H1 (cell line): ENCODE data around the gene SH3BGRL3. TPM values are rescaled to one million over a fixed set of nuclear protein-coding genes. Genes with fewer than 3 reads are reported as not detected.
A peak's percentile ranks its signal among the peaks of the same experiment; 100 is the strongest.

Experiments used
- CTCF ChIA-PET: fragments of 300-600 bp; sonication (Branson Sonifier 250); formaldehyde crosslinking; loops from one replicate; lab custom pipeline; 2021; ENCODE audit not compliant: partially characterized antibody; lab: Charles Lee
- POLR2A ChIA-PET: fragments of 300-600 bp; sonication (Branson Sonifier 250); formaldehyde crosslinking; loops from one replicate; lab custom pipeline; 2021; ENCODE audit warnings: inconsistent platforms; ENCODE audit not compliant: partially characterized antibody; lab: Charles Lee
- DNase-seq, 2 experiments: peaks; one replicate each; pipeline versions ENCODE4 v3.0.0 to v3.0.0-alpha.2; 2010 to 2022; ENCODE audit warnings: low spot score in 2 of 2, low read depth in 1 of 2, mixed read lengths in 1 of 2
- FAIRE-seq: peaks from 2 replicates; lab custom pipeline; 2011; peaks lifted over from hg19 to GRCh38; lab: Jason Lieb, UNC
- H2AFZ ChIP-seq: 2 replicates; pipeline ENCODE4 v1.8.1; 2012; ENCODE audit warnings: low read length, inconsistent platforms
- H2AK5ac ChIP-seq: 2 replicates; pipeline ENCODE4 v1.6.1; 2013; ENCODE audit warnings: low read depth, low read length
- H2BK120ac ChIP-seq: replicated peaks from 2 replicates; pipeline ENCODE3; 2013; ENCODE audit warnings: low read depth, low read length, inconsistent platforms
- H2BK12ac ChIP-seq: 2 replicates; pipeline ENCODE4 v1.6.1; 2013; ENCODE audit warnings: low read depth, low read length
- H2BK15ac ChIP-seq: 2 replicates; pipeline ENCODE4 v1.6.1; 2013; ENCODE audit warnings: low read length
- H2BK20ac ChIP-seq: 2 replicates; pipeline ENCODE4 v1.6.1; 2013; ENCODE audit warnings: low read length
- H2BK5ac ChIP-seq: 2 replicates; pipeline ENCODE4 v1.6.1; 2013; ENCODE audit warnings: low read depth, low read length
- H3K14ac ChIP-seq: 2 replicates; pipeline ENCODE4 v1.6.1; 2013; ENCODE audit warnings: inconsistent platforms; ENCODE audit not compliant: insufficient read length
- H3K18ac ChIP-seq: 2 replicates; pipeline ENCODE4 v1.6.1; 2013; ENCODE audit warnings: low read length; ENCODE audit errors: extremely low read depth
- H3K23ac ChIP-seq: 2 replicates; pipeline ENCODE4 v1.6.1; 2013; ENCODE audit warnings: inconsistent platforms; ENCODE audit not compliant: insufficient read length
- H3K23me2 ChIP-seq: 2 replicates; pipeline ENCODE4 v1.6.1; 2013; ENCODE audit warnings: low read depth, low read length
- H3K27ac ChIP-seq: 2 replicates; pipeline ENCODE4 v1.6.1; 2011; ENCODE audit warnings: low read depth, low read length, inconsistent platforms
- H3K27me3 ChIP-seq, 4 experiments: replicated peaks in 1 of 4; 1 replicate in 1 of 4; 2 replicates in 3 of 4; pipeline versions ENCODE4 v1.6.1 to v1.8.1; 2011 to 2013; ENCODE audit warnings: low read length in 3 of 4, mild to moderate bottlenecking in 3 of 4, inconsistent platforms in 2 of 4, mixed read lengths in 2 of 4, moderate library complexity in 1 of 4; ENCODE audit not compliant: control insufficient read depth in 3 of 4, insufficient read depth in 3 of 4; ENCODE audit errors: extremely low read depth in 1 of 4
- H3K36me3 ChIP-seq, 4 experiments: 2 replicates each; pipeline versions ENCODE4 v1.6.1 to v1.8.1; 2011 to 2013; ENCODE audit warnings: mild to moderate bottlenecking in 4 of 4, low read length in 3 of 4, moderate library complexity in 2 of 4, control low read depth in 1 of 4, inconsistent platforms in 1 of 4; ENCODE audit not compliant: insufficient read depth in 4 of 4, control insufficient read depth in 2 of 4
- H3K4ac ChIP-seq: replicated peaks from 2 replicates; pipeline ENCODE3; 2013; ENCODE audit warnings: low read length, low read depth, mixed read lengths, inconsistent platforms; ENCODE audit not compliant: insufficient read length
- H3K4me1 ChIP-seq, 4 experiments: replicated peaks in 1 of 4; 1 replicate in 1 of 4; 2 replicates in 3 of 4; pipeline versions ENCODE4 v1.6.1 to v1.8.1; 2011 to 2013; ENCODE audit warnings: low read length in 3 of 4, inconsistent platforms in 2 of 4, mixed read lengths in 1 of 4; ENCODE audit not compliant: insufficient read depth in 4 of 4, control insufficient read depth in 3 of 4
- H3K4me2 ChIP-seq, 2 experiments: 2 replicates each; pipeline versions ENCODE4 v1.6.1 to v1.8.1; 2011 to 2013; ENCODE audit warnings: low read depth in 2 of 2, low read length in 2 of 2, control low read depth in 1 of 2, inconsistent platforms in 1 of 2, mild to moderate bottlenecking in 1 of 2; ENCODE audit not compliant: insufficient read depth in 1 of 2
- H3K4me3 ChIP-seq, 4 experiments: fragments of 200-600, 300-600 bp in 1 of 4; sonication (generic), shearing (Covaris generic), sonication (Bioruptor Twin) in 1 of 4; 2 replicates each; pipeline versions ENCODE4 v1.5.1 to v1.8.1; 2011 to 2016; ENCODE audit warnings: low read length in 4 of 4, low read depth in 3 of 4, control low read depth in 2 of 4, inconsistent platforms in 2 of 4, mild to moderate bottlenecking in 2 of 4, mixed read lengths in 1 of 4, moderate library complexity in 1 of 4; ENCODE audit not compliant: insufficient read depth in 2 of 4; ENCODE audit errors: extremely low read depth in 1 of 4
- H3K56ac ChIP-seq: replicated peaks from 2 replicates; pipeline ENCODE3; 2013; ENCODE audit warnings: low read depth, mild to moderate bottlenecking, mixed read lengths, low read length, inconsistent platforms; ENCODE audit not compliant: insufficient read length
- H3K79me1 ChIP-seq: 2 replicates; pipeline ENCODE4 v1.6.1; 2013; ENCODE audit warnings: low read depth, low read length, control low read depth
- H3K79me2 ChIP-seq, 2 experiments: 2 replicates each; pipeline versions ENCODE4 v1.6.1 to v1.8.1; 2012 to 2013; ENCODE audit warnings: low read length in 2 of 2, mild to moderate bottlenecking in 2 of 2, inconsistent platforms in 1 of 2; ENCODE audit not compliant: insufficient read depth in 2 of 2, control insufficient read depth in 1 of 2
- H3K9ac ChIP-seq, 4 experiments: replicated peaks in 1 of 4; 1 replicate in 1 of 4; 2 replicates in 3 of 4; pipeline versions ENCODE4 v1.6.1 to v1.8.1; 2011 to 2013; ENCODE audit warnings: low read depth in 3 of 4, low read length in 3 of 4, control low read depth in 2 of 4, mild to moderate bottlenecking in 2 of 4, moderate library complexity in 2 of 4, inconsistent platforms in 1 of 4; ENCODE audit errors: extremely low read depth in 1 of 4
- H3K9me3 ChIP-seq, 2 experiments: 2 replicates each; pipeline versions ENCODE4 v1.6.1 to v1.8.1; 2012 to 2013; ENCODE audit warnings: mild to moderate bottlenecking in 2 of 2, moderate library complexity in 2 of 2, control low read depth in 1 of 2, inconsistent platforms in 1 of 2, low read depth in 1 of 2, low read length in 1 of 2, mixed read lengths in 1 of 2; ENCODE audit not compliant: insufficient read depth in 2 of 2
- H4K20me1 ChIP-seq, 2 experiments: replicated peaks in 1 of 2; 2 replicates each; pipeline versions ENCODE3 to v1.8.1; 2011 to 2013; ENCODE audit warnings: inconsistent platforms in 2 of 2, low read length in 2 of 2, mild to moderate bottlenecking in 1 of 2; ENCODE audit not compliant: insufficient read depth in 2 of 2, control insufficient read depth in 1 of 2
- H4K5ac ChIP-seq: 2 replicates; pipeline ENCODE4 v1.6.1; 2013; ENCODE audit warnings: low read length, low read depth, mixed read lengths, inconsistent platforms; ENCODE audit not compliant: insufficient read length
- H4K8ac ChIP-seq: 2 replicates; pipeline ENCODE4 v1.8.0; 2013; ENCODE audit warnings: mild to moderate bottlenecking, moderate library complexity, low read length, inconsistent platforms; ENCODE audit not compliant: insufficient read depth; ENCODE audit errors: extremely low read depth
- H4K91ac ChIP-seq: replicated peaks from 2 replicates; pipeline ENCODE3; 2013; ENCODE audit warnings: low read length, mixed read lengths, inconsistent platforms; ENCODE audit not compliant: insufficient read length
- CTCF ChIP-seq, 3 experiments: IDR thresholded peaks; 1 replicate in 2 of 3; 2 replicates in 1 of 3; pipeline versions ENCODE4 v1.5.1 to v1.6.1; 2011; ENCODE audit warnings: low read length in 3 of 3, mild to moderate bottlenecking in 3 of 3, inconsistent platforms in 2 of 3, low read depth in 1 of 3, moderate library complexity in 1 of 3; ENCODE audit not compliant: insufficient read depth in 1 of 3; ENCODE audit errors: control extremely low read depth in 1 of 3
- WGBS, 2 experiments: shearing (Covaris generic) in 1 of 2; methylation state at CpG; one replicate each; pipeline versions ENCODE4 v1.1.6 to v1.1.7; 2013 to 2015; ENCODE audit warnings: low lambda C conversion rate in 2 of 2, mixed read lengths in 2 of 2, inconsistent platforms in 1 of 2, low coverage in 1 of 2, missing lambda C conversion rate in 1 of 2; ENCODE audit not compliant: insufficient replicate concordance in 2 of 2, insufficient coverage in 1 of 2, insufficient read length in 1 of 2; ENCODE audit errors: extremely low coverage in 1 of 2, missing lambda C conversion rate in 1 of 2; 5-methylcytosine and 5-hydroxymethylcytosine counted together
- polyA plus RNA-seq, 7 experiments: library from polyadenylated mRNA; depleted of rRNA in 3 of 7; stranded (reverse) in 5 of 7; unstranded in 2 of 7; fragments of >200 nt in 5 of 7; fragments of 200-250 nt in 2 of 7; gene quantifications; 1 replicate in 5 of 7; 2 replicates in 1 of 7; 4 replicates in 1 of 7; pipeline versions ENCODE4 v1.2.1 to v1.2.3, GENCODE V29; 2011 to 2013; ENCODE audit warnings: missing spikeins in 2 of 7, mixed read lengths in 2 of 7
- total RNA-seq: library from RNA; stranded (reverse); fragmentation: NEBNext Ultra II Directional; extraction: Animal tissue kit (Norgen Biotek cat#: 25700); gene quantifications from 2 replicates; pipeline ENCODE4 v1.2.1, GENCODE V29; 2021

Gene SH3BGRL3
- total and polyA plus RNA-seq, 2 of the 8 experiments (the other 6 are each of a cell fraction or from before 2014, with no cell fraction given), result 77.8 to 107 TPM

GRCh38 chr1:26291939-26292338, 12.1 kb downstream of the SH3BGRL3 start:
- no peak overlapping the region for H3K56ac ChIP-seq
- no peak overlapping the region for H2BK120ac ChIP-seq
- no peaks in the 10 kb centered on the region for H3K79me1 ChIP-seq
- no peaks in the 10 kb centered on the region for H3K27me3 ChIP-seq
- no peak overlapping the region for H4K91ac ChIP-seq
- H3K9ac ChIP-seq, result no peak overlapping the region
- ChIA-PET CTCF (interaction anchor here (1.3 to 57.0 kb wide), 5 partner anchors 1 to 125 kb away, joined by 3 to 1530 read pairs (median 297); partner anchors contain the start of genes CD52, SH3BGRL3 and UBXN11), POLR2A (interaction anchor here (1.0 to 2.1 kb wide), 5 partner anchors 8 to 121 kb away, joined by 3 to 9 read pairs (median 5); partner anchors contain the start of gene CD52)
- no peak overlapping the region for H2AFZ ChIP-seq
- no peak overlapping the region for H3K27ac ChIP-seq
- WGBS, 2 experiments, result 97% methylated on average over 4 of the region's 4 CpGs; no CpG with 5 or more reads in 1 of the 2 experiments
- H2BK12ac ChIP-seq, result peak overlapping the region; percentile 80; the same call in 1 of the 2 replicates
- no peak overlapping the region for H3K18ac ChIP-seq
- no peaks in the 10 kb centered on the region for H3K9me3 ChIP-seq
- no peak overlapping the region for H3K4ac ChIP-seq
- H3K79me2 ChIP-seq, result no peaks in the 10 kb centered on the region
- no peak overlapping the region for H2BK15ac ChIP-seq
- no peak overlapping the region for H2AK5ac ChIP-seq
- H3K4me3 ChIP-seq, result no peak overlapping the region
- H2BK5ac ChIP-seq, result no peak overlapping the region
- no peak overlapping the region for H3K23ac ChIP-seq
- no peak for FAIRE-seq
- no peak overlapping the region for H4K5ac ChIP-seq
- H4K8ac ChIP-seq, result no peak overlapping the region
- no peaks in the 10 kb centered on the region for H3K36me3 ChIP-seq
- no peak overlapping the region for H3K14ac ChIP-seq
- DNase-seq, result no peak
- no peak overlapping the region for H2BK20ac ChIP-seq
- H3K23me2 ChIP-seq, result no peaks in the 10 kb centered on the region; the same call in 1 of the 2 replicates
- H4K20me1 ChIP-seq, result no peaks in the 10 kb centered on the region
- H3K4me2 ChIP-seq, result no peak overlapping the region
- H3K4me1 ChIP-seq, result peaks cover 0 to 22% (median 17%) of the 10 kb centered on the region in 4 experiments; a peak in 6 of 7 replicates
- no peak for TF ChIP-seq CTCF (IDR thresholded peaks at IDR 0.05; ENCODE audit: control extremely low read depth in 1 of 3, insufficient read depth in 1 of 3, low read depth in 1 of 3, low read length in 3 of 3)
